ENCODE data around the gene NR3C1.

Gene NR3C1

DNA sequence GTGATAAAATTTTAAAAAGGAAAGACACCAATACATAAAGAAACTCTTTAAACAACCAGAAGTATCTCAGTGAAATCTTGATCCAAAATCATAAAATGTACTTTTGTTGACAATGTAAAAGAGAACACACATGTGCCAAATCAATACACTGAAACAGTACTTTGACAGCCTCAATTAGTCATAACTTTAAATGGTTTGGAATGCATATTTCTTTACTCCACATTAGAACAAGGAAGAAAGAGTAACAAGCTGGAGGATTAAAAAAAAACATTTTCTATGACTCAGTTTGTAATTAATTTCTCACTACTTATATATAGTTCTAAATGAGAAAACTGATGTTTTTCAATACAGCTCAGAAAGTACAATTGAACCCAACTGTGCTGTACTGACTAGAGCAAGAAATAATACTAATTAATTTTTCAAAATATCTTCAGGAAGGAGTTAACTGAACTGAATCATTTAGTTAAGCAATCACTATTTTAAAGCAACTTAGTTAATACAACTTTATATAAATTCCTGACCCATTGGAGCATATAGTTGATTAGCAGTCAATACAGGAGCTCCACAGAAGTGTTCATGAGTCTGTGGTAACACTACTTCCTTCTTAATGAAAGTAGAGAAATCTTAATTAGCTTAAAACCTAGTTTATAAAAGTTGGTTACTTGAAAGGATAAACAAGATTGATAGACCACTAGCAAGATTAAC is 101.0 kb downstream of the NR3C1 start:
- DNase-seq, result no peak

DNA sequence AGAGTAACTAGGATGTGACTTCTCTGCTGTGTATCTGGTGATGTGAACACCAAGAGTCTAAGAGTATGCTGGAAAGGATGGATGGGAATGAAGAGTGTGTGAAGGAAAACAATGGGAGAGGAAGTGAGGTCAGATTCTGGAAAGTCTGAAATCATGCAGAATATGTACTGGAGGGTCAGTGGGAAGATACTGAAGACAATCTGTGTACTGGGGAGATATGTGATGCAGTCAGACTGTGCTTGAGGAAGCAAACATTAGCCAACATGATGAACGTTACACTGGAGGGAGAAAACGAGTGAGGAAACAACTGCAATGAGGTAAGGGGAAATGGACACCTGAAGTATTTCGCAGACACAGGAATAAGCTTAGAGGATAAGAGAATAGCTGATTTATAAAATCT is 105.7 kb downstream of the NR3C1 start:
- no peak for DNase-seq

DNA sequence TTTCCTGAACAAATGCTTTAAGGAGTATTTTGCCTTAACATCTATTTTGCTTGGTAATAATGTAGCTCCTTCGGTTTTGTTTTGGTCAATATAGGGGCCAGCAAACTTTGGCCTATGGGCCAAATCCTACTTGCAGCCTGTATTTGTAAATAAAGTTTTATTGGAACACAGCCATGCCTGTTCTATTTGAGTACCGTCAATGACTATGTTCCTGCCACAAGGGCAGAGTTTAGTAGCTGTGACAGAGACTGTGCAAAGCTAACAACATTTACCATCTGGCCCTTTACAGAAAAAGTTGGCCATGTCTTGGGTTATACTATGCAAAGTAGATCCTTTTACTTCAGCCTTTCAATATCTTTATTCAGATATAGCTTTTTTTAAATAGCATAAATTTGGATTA is 113.4 kb downstream of the NR3C1 start:
- no peak for DNase-seq

DNA sequence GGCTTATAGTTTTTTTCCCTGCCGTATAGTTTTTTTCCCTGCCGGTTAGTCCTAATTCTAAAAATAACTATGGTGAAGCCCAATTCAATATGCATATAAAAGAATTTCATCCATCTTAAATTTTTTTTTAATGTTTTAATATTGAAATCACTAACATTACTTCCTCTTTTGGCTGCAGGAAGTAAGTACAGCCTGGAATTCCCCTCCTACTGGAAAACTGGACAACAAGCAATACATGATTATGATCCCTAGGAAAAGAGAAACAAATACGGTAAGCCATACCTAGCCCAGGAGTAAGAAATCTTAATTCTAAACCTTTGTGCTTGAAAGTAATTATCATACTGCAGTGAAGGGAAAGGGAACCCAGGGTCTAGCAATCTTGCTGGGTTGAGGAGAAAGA is 119.0 kb downstream of the NR3C1 start:
- no peak for DNase-seq

GRCh38 chr5:143284002-143284401 is 119.5 kb downstream of the NR3C1 start:
- DNase-seq, result no peak

- no peak for DNase-seq
Measured at GRCh38 chr5:143281226-143281625, 122.3 kb downstream of the NR3C1 start.

GRCh38 chr5:143279698-143280097 is 123.8 kb downstream of the NR3C1 start:
- DNase-seq, result no peak

GRCh38 chr5:143277536-143277935 is 126.0 kb downstream of the NR3C1 start:
- no peak for DNase-seq

GRCh38 chr5:143275512-143276363 is 127.7 kb downstream of the NR3C1 start:
- no peak for DNase-seq

DNA sequence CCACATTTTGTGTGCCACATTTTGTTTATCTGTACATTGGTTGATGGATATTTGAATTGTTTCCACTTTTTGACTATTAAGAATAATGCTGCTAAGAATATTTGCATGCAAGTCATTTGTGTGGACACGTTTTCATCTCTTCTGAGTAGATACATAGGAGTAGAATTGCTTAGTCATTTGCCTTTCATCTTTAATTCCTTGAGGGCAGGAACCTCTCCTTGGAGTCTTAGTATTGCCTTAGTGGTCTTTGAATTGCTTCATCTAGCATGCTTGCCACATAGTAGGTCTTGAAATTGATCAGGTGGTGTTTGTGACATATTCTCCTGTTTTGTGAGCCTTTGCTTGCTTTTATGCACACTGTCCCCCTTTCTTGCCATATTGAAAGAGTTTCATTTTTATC is 128.5 kb downstream of the NR3C1 start:
- DNase-seq, result no peak

DNA sequence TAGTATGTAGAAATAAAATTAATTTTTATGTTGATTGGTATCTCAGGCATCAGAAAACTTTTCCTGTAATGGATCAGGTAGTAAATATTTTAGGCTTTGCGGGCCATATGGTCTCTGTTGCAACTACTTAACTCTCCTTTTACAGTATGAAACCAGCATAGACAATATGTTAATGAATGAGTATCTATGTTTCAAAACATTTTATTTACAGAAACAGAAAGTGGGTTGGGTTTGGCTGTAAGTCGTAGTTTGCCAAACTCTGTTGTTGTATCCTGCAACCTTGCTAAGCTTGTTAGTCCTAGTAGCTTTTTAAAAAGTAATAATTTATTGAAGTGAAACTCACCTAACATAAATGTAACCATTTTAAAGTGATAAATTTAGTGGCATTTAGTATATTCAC is 132.1 kb downstream of the NR3C1 start:
- DNase-seq, result no peak

- DNase-seq, result no peak
Measured at GRCh38 chr5:143268388-143268787, 135.1 kb downstream of the NR3C1 start.

DNA sequence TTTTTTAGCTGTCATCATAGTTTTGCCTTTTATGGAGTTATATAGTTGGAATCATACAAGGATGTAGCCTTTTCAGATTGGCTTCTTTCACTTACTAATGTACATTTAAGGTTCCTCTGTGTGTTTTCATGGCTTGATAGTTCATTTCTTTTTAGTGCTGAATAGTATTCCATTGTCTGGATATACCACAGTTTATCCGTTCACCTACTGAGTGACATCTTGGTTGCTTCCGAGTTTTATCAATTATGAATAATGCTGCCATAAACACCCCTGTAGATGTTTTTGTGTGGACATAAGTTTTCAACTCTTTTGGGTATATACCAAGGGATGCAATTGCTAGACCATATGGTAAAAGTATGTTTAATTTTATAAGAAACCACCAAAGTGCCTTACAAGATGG is 136.3 kb downstream of the NR3C1 start:
- no peak for DNase-seq

DNA sequence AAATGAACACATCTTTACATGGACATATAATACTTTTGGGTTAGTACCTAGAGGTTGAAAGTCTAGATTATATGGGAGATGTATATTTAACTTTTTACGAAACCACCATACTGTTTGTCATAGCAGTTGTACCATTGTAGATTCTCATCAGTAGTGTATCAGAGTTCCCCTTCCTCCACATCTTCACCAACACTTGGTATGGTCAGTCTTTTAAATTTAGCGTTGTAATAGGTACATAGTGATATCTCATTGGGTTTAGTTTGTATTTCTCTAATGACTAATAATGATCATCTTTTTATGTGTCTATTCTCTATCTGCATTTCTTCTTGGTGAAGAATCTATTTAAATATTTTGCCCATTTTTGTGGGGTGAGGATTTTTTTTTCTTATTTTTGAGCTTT is 137.5 kb downstream of the NR3C1 start:
- DNase-seq, result no peak

- DNase-seq, result no peak
Measured at GRCh38 chr5:143263272-143263810, 140.1 kb downstream of the NR3C1 start.

DNA sequence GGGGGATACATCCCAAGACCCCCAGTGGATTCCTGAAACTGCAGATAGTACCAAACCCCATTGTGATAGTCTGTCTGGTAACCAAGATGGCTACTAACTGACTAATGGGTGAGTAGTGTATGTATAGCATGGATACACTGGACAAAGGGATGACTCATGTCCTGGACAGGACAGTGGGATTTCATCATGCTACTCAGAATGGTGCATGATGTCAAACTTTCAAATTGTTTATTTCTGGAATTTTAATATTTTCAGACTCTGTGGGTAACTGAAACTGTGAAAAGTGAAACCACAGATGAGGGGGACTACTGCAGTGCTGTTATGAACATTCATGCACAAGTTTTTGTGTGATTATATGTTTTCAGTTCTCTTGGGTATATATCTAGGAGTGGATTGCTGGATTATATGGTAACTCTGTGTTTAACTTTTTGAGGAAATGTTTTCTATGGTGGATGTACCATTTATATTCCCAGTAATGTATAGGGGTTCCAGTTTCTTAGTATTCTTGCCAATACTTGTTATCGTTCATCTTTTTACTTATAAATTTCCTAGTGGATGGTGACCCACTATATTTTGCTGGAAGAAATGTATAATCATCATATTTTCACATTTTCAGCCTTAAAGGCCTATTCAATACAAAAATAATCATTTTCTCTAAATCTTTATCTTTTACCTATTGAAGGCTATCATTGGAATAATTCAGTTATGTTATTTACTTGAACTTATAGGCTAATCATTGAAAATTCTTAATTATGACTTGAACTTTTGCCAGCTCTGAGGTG is 140.9 kb downstream of the NR3C1 start:
- no peak for DNase-seq

GRCh38 chr5:143261748-143262392 is 141.6 kb downstream of the NR3C1 start:
- no peak for DNase-seq

DNA sequence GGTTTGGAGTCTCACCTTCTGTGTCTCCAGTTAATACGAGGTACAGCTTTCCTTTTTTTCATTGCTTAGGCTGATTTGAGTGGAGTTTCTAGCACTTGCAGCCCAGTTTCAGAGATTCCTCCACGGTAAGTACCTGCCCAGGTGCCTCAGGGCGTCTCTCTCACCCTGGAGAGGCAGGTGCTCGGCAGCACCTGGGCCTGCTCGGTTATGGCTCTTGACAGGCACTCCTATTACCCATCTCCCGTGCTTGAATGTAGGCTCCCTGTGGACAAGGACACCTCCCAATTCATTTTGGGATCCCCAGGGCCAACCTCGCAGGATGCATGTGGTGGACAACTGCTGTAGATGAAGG is 144.3 kb downstream of the NR3C1 start:
- DNase-seq, result no peak

- no peak for DNase-seq
Measured at GRCh38 chr5:143258559-143259253, 144.8 kb downstream of the NR3C1 start.

DNA sequence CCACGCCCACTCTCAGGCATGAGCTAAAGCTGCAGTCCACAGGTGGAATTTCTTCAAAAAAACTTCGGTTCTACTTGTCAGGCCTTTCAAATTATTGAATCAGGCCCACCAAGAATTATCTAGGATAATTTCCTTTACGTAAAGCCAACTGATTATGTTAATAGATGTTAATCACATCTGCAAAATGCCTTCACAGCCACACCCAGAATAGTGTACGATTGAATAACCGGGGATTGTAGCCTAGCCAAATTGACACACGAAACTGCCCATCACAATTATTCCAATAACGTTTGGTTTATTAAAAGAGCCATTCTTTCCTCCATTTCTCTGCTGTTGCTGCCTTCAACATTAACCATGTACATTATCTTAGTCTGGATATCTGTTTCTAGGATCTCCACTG is 148.7 kb downstream of the NR3C1 start:
- no peak for DNase-seq

- DNase-seq, result no peak
Measured at GRCh38 chr5:143251946-143252345, 151.5 kb downstream of the NR3C1 start.

GRCh38 chr5:143251190-143251589 is 152.3 kb downstream of the NR3C1 start:
- DNase-seq, result no peak

All from activated T-cell treated with anti-CD3 and anti-CD28 coated beads for 4 hours (primary cell).